ENCODE data around the gene SUMF1. TPM values are rescaled to one million over a fixed set of nuclear protein-coding genes. Genes with fewer than 3 reads are reported as not detected.

SUMF1 gene
- total and polyA plus RNA-seq, 4 donors = 11.6 to 50.0 (median 31.5) TPM

- WGBS, 2 donors = 49 to 71% methylated on average over 6 of the region's 6 CpGs
- no peak overlapping the region for H3K4me3 ChIP-seq
- H3K4me1 ChIP-seq (ENCODE audit: control insufficient read depth in 5 of 5, insufficient read depth in 5 of 5, low read length in 5 of 5) = peaks cover 0 to 16% (median 4%) of the 10 kb centered on the region in 5 donors
- peak overlapping the region; percentile 0 to 27 for H3K27ac ChIP-seq (ENCODE audit: low read depth in 1 of 2, low read length in 1 of 2)
- H3K9ac ChIP-seq (ENCODE audit: insufficient read depth in 1 of 2, low read length in 2 of 2) = no peak overlapping the region
- no peaks in the 10 kb centered on the region for H3K36me3 ChIP-seq (ENCODE audit: control insufficient read depth in 4 of 4, insufficient read depth in 4 of 4, low read length in 4 of 4)
- no peaks in the 10 kb centered on the region for H3K27me3 ChIP-seq (ENCODE audit: control insufficient read depth in 3 of 3, insufficient read depth in 3 of 3, low read length in 2 of 3)
- peak in 2 of 3 donors; percentile 58 to 77 for DNase-seq
- H3K9me3 ChIP-seq (ENCODE audit: control insufficient read depth in 4 of 4, insufficient read depth in 3 of 4, low read length in 3 of 4) = no peaks in the 10 kb centered on the region
- no peak for ATAC-seq (ENCODE audit: insufficient read depth, low FRiP score)
- no peak for TF ChIP-seq CTCF (IDR thresholded peaks at IDR 0.05; ENCODE audit: control extremely low read depth, extremely low read depth)
Measured at GRCh38 chr3:4340411-4341335, 126.4 kb downstream of the SUMF1 start.

DNA sequence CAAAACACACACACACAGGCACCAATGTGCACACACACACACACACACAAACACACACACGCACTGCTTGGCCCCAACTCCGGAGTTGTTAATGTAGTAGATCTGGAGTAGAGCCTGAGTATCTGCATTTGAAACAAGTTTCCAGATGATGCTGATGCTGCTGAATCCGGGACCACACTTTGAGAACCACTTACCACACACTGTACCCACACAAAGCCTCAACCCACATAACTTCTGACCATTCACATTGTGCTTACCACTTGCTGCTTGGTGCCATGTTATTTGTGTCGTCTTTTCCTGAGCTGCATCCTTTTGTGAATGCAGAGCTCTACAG lies 127.0 kb downstream of the SUMF1 start:
- DNase-seq = no peak
- H3K9ac ChIP-seq (ENCODE audit: insufficient read depth in 1 of 2, low read length in 2 of 2) = no peak overlapping the region
- H3K4me3 ChIP-seq = no peak overlapping the region
- ATAC-seq (ENCODE audit: insufficient read depth, low FRiP score) = no peak
- H3K27ac ChIP-seq (ENCODE audit: low read depth in 1 of 2, low read length in 1 of 2) = peak overlapping the region in 1 of 2 donors; percentile 35
- WGBS, 2 donors = 83 to 94% methylated on average over 4 of the region's 4 CpGs
- no peak for TF ChIP-seq CTCF (IDR thresholded peaks at IDR 0.05; ENCODE audit: control extremely low read depth, extremely low read depth)
- H3K4me1 ChIP-seq (ENCODE audit: control insufficient read depth in 5 of 5, insufficient read depth in 5 of 5, low read length in 5 of 5) = peaks cover 0 to 16% (median 4%) of the 10 kb centered on the region in 5 donors
- H3K36me3 ChIP-seq (ENCODE audit: control insufficient read depth in 4 of 4, insufficient read depth in 4 of 4, low read length in 4 of 4) = no peaks in the 10 kb centered on the region
- no peaks in the 10 kb centered on the region for H3K27me3 ChIP-seq (ENCODE audit: control insufficient read depth in 3 of 3, insufficient read depth in 3 of 3, low read length in 2 of 3)
- H3K9me3 ChIP-seq (ENCODE audit: control insufficient read depth in 4 of 4, insufficient read depth in 3 of 4, low read length in 3 of 4) = no peaks in the 10 kb centered on the region

GRCh38 chr3:4338751-4339150 lies 128.3 kb downstream of the SUMF1 start:
- Histone ChIP-seq H3K27me3 (ENCODE audit: control insufficient read depth in 3 of 3, insufficient read depth in 3 of 3, low read length in 2 of 3) (no peaks in the 10 kb centered on the region), H3K9ac (ENCODE audit: insufficient read depth in 1 of 2, low read length in 2 of 2) (no peak overlapping the region), H3K4me3 (no peak overlapping the region), H3K9me3 (ENCODE audit: control insufficient read depth in 4 of 4, insufficient read depth in 3 of 4, low read length in 3 of 4) (no peaks in the 10 kb centered on the region), H3K4me1 (ENCODE audit: control insufficient read depth in 5 of 5, insufficient read depth in 5 of 5, low read length in 5 of 5) (peaks cover 0 to 16% (median 4%) of the 10 kb centered on the region in 5 donors), H3K27ac (ENCODE audit: low read depth in 1 of 2, low read length in 1 of 2) (no peak overlapping the region), H3K36me3 (ENCODE audit: control insufficient read depth in 4 of 4, insufficient read depth in 4 of 4, low read length in 4 of 4) (no peaks in the 10 kb centered on the region)
- WGBS, 2 donors = 84 to 97% methylated on average over 5 of the region's 5 CpGs
- TF ChIP-seq CTCF (IDR thresholded peaks at IDR 0.05; ENCODE audit: control extremely low read depth, extremely low read depth) = no peak
- no peak for ATAC-seq (ENCODE audit: insufficient read depth, low FRiP score)
- DNase-seq = no peak

All from lung (tissue), 12 donors.